Measurements from ENCODE around the gene PLEKHO2.
"Not testable (repeated sequence)": the region's sequence is repeated elsewhere in the genome, so short reads cannot be mapped to it uniquely, and the experiment has no call there.

Gene PLEKHO2

GRCh38 chr15:64841344-64842095, at the start of gene PLEKHO2:
Gene PLEKHO2, plus strand, starts transcription at chr15:64841915. Its CDS starts 102 bp downstream, at chr15:64842017.
- DNase-seq: peak; percentile 90

- DNase-seq: no peak
These were observed 49.4 kb upstream of the PLEKHO2 start for GRCh38 chr15:64792282-64792681.

GRCh38 chr15:64795299-64795698, 46.4 kb upstream of the PLEKHO2 start:
- DNase-seq: not testable (repeated sequence)

GRCh38 chr15:64795921-64796320, 45.8 kb upstream of the PLEKHO2 start:
- DNase-seq: not testable (repeated sequence)

GRCh38 chr15:64798905-64799304, 42.8 kb upstream of the PLEKHO2 start:
- not testable (repeated sequence) for DNase-seq

GRCh38 chr15:64800476-64800875, 41.2 kb upstream of the PLEKHO2 start:
- DNase-seq: no peak

- no peak for DNase-seq
These were observed 38.2 kb upstream of the PLEKHO2 start for GRCh38 chr15:64803526-64803925.

GRCh38 chr15:64804619-64805018, 37.1 kb upstream of the PLEKHO2 start:
- no peak for DNase-seq

GRCh38 chr15:64806509-64806908, 35.2 kb upstream of the PLEKHO2 start:
- no peak for DNase-seq

- no peak for DNase-seq
These were observed 34.5 kb upstream of the PLEKHO2 start for GRCh38 chr15:64807051-64807749.

GRCh38 chr15:64807751-64808222, 33.9 kb upstream of the PLEKHO2 start:
- DNase-seq: no peak

GRCh38 chr15:64808785-64809453, 32.8 kb upstream of the PLEKHO2 start:
- no peak for DNase-seq

GRCh38 chr15:64809649-64810496, 31.8 kb upstream of the PLEKHO2 start:
- DNase-seq: peak; percentile 43

GRCh38 chr15:64810497-64811326, 31.0 kb upstream of the PLEKHO2 start:
- DNase-seq: no peak

- no peak for DNase-seq
These were observed 28.6 kb upstream of the PLEKHO2 start for GRCh38 chr15:64813075-64813474.

GRCh38 chr15:64814283-64814682, 27.4 kb upstream of the PLEKHO2 start:
- not testable (repeated sequence) for DNase-seq

GRCh38 chr15:64814965-64815364, 26.8 kb upstream of the PLEKHO2 start:
- not testable (repeated sequence) for DNase-seq

GRCh38 chr15:64816452-64816851, 25.3 kb upstream of the PLEKHO2 start:
- DNase-seq: no peak

- no peak for DNase-seq
These were observed 16.7 kb upstream of the PLEKHO2 start for GRCh38 chr15:64824929-64825430.

- DNase-seq: peak; percentile 87
These were observed 16.1 kb upstream of the PLEKHO2 start, which contains the start of gene PIF1 for GRCh38 chr15:64825431-64826294. Gene PIF1, minus strand, starts transcription at chr15:64825647. Its CDS starts 1,312 bp downstream, at chr15:64824335.

All from T1000 (cell line).